Nephron progenitor cell (in vitro differentiated cells): ENCODE data around the gene TOMM22.

Source experiments
- DNase-seq: peaks from one replicate; pipeline ENCODE4 v3.0.0; 2021
- H3K27ac Mint-ChIP-seq: 2 replicates; pipeline ENCODE4 v1.8.0; 2021; ENCODE audit warnings: mild to moderate bottlenecking, moderate library complexity, mixed read lengths
- H3K27me3 Mint-ChIP-seq: 2 replicates; pipeline ENCODE4 v1.8.0; 2021; ENCODE audit warnings: mild to moderate bottlenecking, low read depth, mixed read lengths; ENCODE audit not compliant: poor library complexity
- H3K36me3 Mint-ChIP-seq: 2 replicates; pipeline ENCODE4 v1.8.0; 2021; ENCODE audit warnings: low read depth, mixed read lengths
- H3K4me1 Mint-ChIP-seq: 2 replicates; pipeline ENCODE4 v1.8.0; 2021; ENCODE audit warnings: mixed read lengths
- H3K4me3 Mint-ChIP-seq: 2 replicates; pipeline ENCODE4 v1.8.0; 2021; ENCODE audit warnings: mild to moderate bottlenecking, moderate library complexity, mixed read lengths
- H3K9me3 Mint-ChIP-seq: 2 replicates; pipeline ENCODE4 v1.8.0; 2021; ENCODE audit warnings: mild to moderate bottlenecking, moderate library complexity, mixed read lengths
- TF ChIP-seq, protein P1 (sequence below): fragments of 200-600 bp; sonication (generic); IDR thresholded peaks from 2 replicates; pipeline ENCODE4 v1.5.0; 2021; ENCODE audit warnings: antibody characterized with exemption

TOMM22 gene

DNA sequence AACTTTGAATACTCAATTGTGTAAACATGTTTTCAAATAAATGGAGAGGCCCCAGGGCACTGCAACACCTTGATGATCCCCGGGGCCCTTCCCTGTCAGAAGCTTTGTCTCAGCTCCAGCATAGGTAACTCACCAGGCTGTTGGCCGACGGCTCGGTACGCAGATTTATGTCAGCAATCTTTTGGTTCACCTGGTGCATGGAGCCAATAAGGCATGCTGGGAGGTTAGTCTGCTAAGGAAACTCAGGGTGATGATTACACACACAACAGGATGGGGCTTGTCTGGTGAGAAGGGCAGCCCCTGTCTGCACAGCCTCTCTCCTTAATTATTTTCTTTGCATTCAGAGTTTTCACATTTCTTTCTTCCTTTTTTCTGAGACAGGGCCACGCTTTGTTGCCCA, 36.3 kb upstream of the TOMM22 start:
- Mint-ChIP-seq H3K36me3 (peaks cover 71% of the 10 kb centered on the region), H3K9me3 (no peaks in the 10 kb centered on the region), H3K4me3 (no peak overlapping the region), H3K27me3 (no peaks in the 10 kb centered on the region), H3K4me1 (no peaks in the 10 kb centered on the region), H3K27ac (no peak overlapping the region)
- TF ChIP-seq, protein P1, sequence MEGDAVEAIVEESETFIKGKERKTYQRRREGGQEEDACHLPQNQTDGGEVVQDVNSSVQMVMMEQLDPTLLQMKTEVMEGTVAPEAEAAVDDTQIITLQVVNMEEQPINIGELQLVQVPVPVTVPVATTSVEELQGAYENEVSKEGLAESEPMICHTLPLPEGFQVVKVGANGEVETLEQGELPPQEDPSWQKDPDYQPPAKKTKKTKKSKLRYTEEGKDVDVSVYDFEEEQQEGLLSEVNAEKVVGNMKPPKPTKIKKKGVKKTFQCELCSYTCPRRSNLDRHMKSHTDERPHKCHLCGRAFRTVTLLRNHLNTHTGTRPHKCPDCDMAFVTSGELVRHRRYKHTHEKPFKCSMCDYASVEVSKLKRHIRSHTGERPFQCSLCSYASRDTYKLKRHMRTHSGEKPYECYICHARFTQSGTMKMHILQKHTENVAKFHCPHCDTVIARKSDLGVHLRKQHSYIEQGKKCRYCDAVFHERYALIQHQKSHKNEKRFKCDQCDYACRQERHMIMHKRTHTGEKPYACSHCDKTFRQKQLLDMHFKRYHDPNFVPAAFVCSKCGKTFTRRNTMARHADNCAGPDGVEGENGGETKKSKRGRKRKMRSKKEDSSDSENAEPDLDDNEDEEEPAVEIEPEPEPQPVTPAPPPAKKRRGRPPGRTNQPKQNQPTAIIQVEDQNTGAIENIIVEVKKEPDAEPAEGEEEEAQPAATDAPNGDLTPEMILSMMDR = no peak
- no peak for DNase-seq

DNA sequence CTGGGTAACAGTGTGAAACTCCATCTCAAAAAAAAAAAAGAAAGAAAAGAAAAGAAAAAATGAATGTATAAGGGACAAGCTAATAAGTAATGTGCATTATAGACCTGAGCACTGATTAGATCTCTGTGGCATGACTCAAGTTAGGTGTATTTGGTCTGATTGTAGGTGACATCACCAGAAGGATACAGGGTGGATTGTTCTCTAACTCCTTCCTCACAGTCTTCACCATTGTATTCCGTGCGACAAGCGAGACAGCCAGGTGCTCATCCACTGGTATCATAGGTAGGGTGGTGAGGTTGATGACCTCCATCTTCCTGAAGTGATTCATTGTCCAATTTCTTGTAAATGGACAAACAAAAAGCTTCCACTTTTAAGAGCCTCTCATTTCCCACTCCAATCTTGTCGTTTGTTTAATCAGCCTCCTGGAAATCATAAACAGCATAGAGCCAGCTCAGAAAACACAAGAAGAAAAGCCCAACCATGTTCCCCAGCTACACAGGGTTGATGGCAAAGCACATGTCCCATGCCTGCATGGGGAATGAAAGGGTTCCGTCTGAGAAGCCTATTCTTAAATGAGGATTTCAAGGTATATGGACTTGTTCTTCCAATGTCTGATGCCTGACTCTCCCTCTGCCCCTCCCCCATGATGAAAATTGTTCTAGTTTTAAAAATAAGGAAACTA, 31.8 kb upstream of the TOMM22 start:
- no peak overlapping the region for H3K27ac Mint-ChIP-seq
- peaks cover 5% of the 10 kb centered on the region for H3K4me1 Mint-ChIP-seq
- H3K27me3 Mint-ChIP-seq = no peaks in the 10 kb centered on the region
- peaks cover 6% of the 10 kb centered on the region for H3K9me3 Mint-ChIP-seq
- H3K4me3 Mint-ChIP-seq = no peak overlapping the region
- H3K36me3 Mint-ChIP-seq = peaks cover 54% of the 10 kb centered on the region
- TF ChIP-seq, protein P1 = no peak
- no peak for DNase-seq

DNA sequence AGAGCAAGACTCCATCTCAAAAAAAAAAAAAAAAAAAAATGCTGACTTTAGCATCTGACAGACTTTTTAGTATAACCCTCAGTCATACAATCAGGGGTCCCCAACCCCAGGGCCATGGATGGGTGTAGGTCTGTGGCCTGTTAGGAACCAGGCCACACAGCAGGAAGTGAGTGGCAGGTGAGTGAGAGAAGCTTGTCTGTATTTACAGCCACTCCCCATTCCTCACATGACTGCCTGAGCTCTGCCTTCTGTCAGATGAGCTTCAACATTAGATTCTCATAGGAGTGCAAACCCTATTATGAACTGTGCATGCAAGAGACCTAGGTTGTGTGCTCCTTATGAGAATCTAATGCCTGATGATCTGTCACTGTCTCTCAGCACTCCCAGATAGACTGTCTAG, 28.9 kb upstream of the TOMM22 start:
- Mint-ChIP-seq H3K9me3 (peaks cover 6% of the 10 kb centered on the region), H3K4me3 (no peak overlapping the region), H3K27ac (no peak overlapping the region), H3K4me1 (peaks cover 20% of the 10 kb centered on the region), H3K27me3 (no peaks in the 10 kb centered on the region), H3K36me3 (peaks cover 34% of the 10 kb centered on the region)
- DNase-seq = no peak
- TF ChIP-seq, protein P1 = no peak

DNA sequence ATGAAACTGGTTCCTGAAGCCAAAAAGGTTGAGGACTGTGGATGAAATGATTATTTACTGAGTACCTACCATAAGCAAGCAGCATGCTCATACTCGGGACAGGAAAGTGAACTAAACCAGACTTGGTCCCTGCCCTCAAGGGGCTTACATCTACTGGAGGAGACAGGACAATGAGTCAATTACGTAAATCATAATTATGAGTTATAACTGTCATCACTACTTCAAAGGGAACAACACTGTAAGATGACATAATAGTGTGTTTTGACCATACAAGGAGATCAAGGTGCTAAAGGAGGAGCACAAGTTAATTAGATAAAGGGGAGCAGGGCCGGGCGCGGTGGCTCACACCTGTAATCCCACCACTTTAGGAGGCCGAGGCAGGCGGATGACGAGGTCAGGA, 28.0 kb upstream of the TOMM22 start:
- Mint-ChIP-seq H3K27ac (peak overlapping the region; percentile 73), H3K4me1 (peaks cover 23% of the 10 kb centered on the region), H3K36me3 (peaks cover 28% of the 10 kb centered on the region), H3K27me3 (no peaks in the 10 kb centered on the region), H3K4me3 (peak overlapping the region; percentile 69), H3K9me3 (peaks cover 6% of the 10 kb centered on the region)
- DNase-seq = no peak
- TF ChIP-seq, protein P1 = no peak

DNA sequence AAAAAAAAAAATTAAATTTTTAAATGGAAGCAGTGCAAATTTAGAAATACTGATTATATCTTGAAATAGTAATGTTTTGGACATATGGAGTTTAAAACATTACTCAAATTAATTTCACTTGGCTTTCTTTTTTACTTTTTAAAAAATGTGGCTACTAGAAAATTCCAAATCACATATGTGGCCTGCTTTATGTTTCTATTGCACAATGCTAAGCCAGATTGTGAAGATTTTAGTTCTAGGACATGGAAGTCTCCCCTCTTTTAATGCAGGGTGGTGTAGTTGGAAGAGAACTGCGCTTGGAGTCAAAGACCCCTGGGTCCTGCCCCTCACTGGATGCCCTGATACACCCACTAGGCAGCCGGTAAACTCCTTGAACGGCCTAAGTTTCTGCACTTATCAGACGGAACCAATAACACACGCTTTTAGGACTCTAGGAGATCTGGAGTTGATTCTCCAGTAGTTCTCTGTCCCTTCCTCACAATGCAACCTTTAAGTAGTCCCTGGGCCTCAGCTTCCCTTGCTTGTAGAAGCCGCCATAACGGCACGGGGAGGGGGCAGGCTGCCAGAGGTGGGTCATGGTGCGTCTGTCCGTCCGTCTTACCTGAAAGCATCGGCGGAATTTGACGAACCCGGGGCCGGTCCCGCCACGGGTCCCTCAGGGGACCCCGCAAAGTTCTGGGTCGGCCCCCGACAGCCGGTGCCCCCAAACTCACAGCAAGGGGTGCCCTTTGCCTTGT, 26.1 kb upstream of the TOMM22 start:
- DNase-seq = no peak
- Mint-ChIP-seq H3K4me3 (peak overlapping the region; percentile 95), H3K27ac (peak overlapping the region; percentile 100), H3K4me1 (peaks cover 23% of the 10 kb centered on the region), H3K27me3 (no peaks in the 10 kb centered on the region), H3K36me3 (peaks cover 15% of the 10 kb centered on the region), H3K9me3 (peaks cover 6% of the 10 kb centered on the region)
- TF ChIP-seq, protein P1 = no peak
